Esophagus muscularis mucosa (tissue), 4 donors: ENCODE measurements around the gene MYO1C. TPM values are rescaled to one million over a fixed set of nuclear protein-coding genes. Genes with fewer than 3 reads are reported as not detected.

Source experiments
- DNase-seq: peaks from one replicate; pipeline ENCODE4 v3.0.0-alpha.2; 2017; ENCODE audit errors: extremely low spot score
- H3K27ac ChIP-seq, 4 donors: fragments of 200-600 bp; sonication (generic); replicated peaks in 1 of 4; 1 replicate in 3 of 4; 2 replicates in 1 of 4; pipeline ENCODE4 v1.5.1; 2016 to 2019; ENCODE audit warnings: mild to moderate bottlenecking in 1 of 4
- H3K27me3 ChIP-seq, 4 donors: fragments of 200-600 bp; sonication (generic); one replicate each; pipeline versions ENCODE4 v1.5.1 to v1.6.0; 2016 to 2019
- H3K36me3 ChIP-seq, 4 donors: fragments of 200-600 bp; sonication (generic); one replicate each; pipeline ENCODE4 v1.5.1; 2016 to 2019
- H3K4me1 ChIP-seq, 4 donors: fragments of 200-600 bp; sonication (generic); one replicate each; pipeline ENCODE4 v1.5.1; 2016 to 2019
- H3K4me3 ChIP-seq, 4 donors: fragments of 200-600 bp; sonication (generic); 1 replicate in 2 of 4; 2 replicates in 2 of 4; pipeline ENCODE4 v1.5.1; 2016 to 2019; ENCODE audit warnings: mild to moderate bottlenecking in 4 of 4, moderate library complexity in 1 of 4
- H3K9me3 ChIP-seq, 4 donors: fragments of 200-600 bp; sonication (generic); 1 replicate in 3 of 4; 2 replicates in 1 of 4; pipeline ENCODE4 v1.5.1; 2016 to 2019
- EP300 ChIP-seq: sonication (generic); formaldehyde crosslinking; IDR thresholded peaks from one replicate; pipeline ENCODE4 v1.6.1; 2017; ENCODE audit warnings: antibody characterized with exemption
- POLR2A ChIP-seq: fragments of 450-650 bp; IDR thresholded peaks from one replicate; pipeline ENCODE4 v1.6.1; 2017; ENCODE audit warnings: antibody characterized with exemption, moderate library complexity, mild to moderate bottlenecking, low read depth
- POLR2AphosphoS5 ChIP-seq, 2 donors: sonication (generic); formaldehyde crosslinking; IDR thresholded peaks; one replicate each; pipeline ENCODE4 v1.6.1; 2017; ENCODE audit warnings: antibody characterized with exemption in 2 of 2
- WGBS: methylation state at CpG from one replicate; pipeline ENCODE4 v1.1.5; 2018; 5-methylcytosine and 5-hydroxymethylcytosine counted together
- intact Hi-C: fragments of 100-400 bp; cut with DNase I; formaldehyde crosslinking; loops from one replicate; pipeline ENCODE4 v1.15.1; 2023
- total RNA-seq, 4 donors: library from RNA; depleted of rRNA; stranded (reverse); fragments of >200 nt; gene quantifications; one replicate each; pipeline versions ENCODE4 v1.1.0 to v1.2.1, GENCODE V29; 2016
- TF ChIP-seq, protein P1 (sequence below), 3 experiments: fragments of 200-600 bp in 2 of 3; fragments of 450-650 bp in 1 of 3; sonication (generic) in 2 of 3; IDR thresholded peaks; one replicate each; pipeline ENCODE4 v1.5.1; 2017 to 2019; ENCODE audit warnings: antibody characterized with exemption in 3 of 3, mild to moderate bottlenecking in 2 of 3, moderate library complexity in 1 of 3

MYO1C gene
- total RNA-seq, 4 donors from 2014 or later: 248 to 444 (median 347) TPM

DNA sequence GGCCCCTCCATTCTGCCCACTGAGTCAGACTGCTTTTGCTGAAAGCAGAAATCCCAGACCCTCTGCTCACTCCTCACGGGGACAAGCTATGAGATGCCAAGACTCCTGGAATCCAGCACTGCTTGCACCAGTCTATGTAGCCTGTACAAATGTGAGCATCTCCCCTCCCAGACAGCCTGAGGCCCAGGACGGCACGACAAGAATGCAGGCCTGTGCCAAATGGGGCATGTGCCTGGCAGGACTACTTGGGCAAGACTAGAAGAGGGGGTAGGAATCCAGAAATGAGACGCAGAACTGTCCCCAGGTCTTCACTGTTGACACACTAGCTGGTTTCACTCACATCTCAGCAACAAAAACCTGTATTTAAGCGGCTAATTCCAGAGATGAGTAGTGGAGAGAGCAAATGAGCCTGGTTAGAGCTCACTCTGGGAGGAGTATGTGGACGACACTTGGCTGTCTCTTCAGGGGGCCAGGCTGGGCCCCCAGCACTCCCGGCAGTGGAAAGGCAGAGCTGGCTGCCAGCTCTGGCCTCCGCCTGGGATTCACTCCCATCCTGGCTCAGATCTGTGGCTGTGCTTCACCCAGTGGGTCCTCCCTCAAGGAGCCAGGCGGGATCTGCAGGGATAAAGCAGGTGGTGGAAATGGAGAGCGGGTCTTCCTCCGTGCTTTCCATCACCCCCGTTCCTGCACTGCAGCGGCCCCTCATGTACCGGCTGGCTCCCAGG, 2.9 kb upstream of the MYO1C start:
- H3K9me3 ChIP-seq: no peaks in the 10 kb centered on the region
- peak; percentile 68 for TF ChIP-seq EP300
- TF ChIP-seq, protein P1, sequence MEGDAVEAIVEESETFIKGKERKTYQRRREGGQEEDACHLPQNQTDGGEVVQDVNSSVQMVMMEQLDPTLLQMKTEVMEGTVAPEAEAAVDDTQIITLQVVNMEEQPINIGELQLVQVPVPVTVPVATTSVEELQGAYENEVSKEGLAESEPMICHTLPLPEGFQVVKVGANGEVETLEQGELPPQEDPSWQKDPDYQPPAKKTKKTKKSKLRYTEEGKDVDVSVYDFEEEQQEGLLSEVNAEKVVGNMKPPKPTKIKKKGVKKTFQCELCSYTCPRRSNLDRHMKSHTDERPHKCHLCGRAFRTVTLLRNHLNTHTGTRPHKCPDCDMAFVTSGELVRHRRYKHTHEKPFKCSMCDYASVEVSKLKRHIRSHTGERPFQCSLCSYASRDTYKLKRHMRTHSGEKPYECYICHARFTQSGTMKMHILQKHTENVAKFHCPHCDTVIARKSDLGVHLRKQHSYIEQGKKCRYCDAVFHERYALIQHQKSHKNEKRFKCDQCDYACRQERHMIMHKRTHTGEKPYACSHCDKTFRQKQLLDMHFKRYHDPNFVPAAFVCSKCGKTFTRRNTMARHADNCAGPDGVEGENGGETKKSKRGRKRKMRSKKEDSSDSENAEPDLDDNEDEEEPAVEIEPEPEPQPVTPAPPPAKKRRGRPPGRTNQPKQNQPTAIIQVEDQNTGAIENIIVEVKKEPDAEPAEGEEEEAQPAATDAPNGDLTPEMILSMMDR (IDR thresholded peaks at IDR 0.05): no peak
- TF ChIP-seq POLR2AphosphoS5 (IDR thresholded peaks at IDR 0.05): peak; percentile 68 to 93
- peak overlapping the region; percentile 96 to 99 (median 97) for H3K27ac ChIP-seq
- intact Hi-C loops: no loop called here
- DNase-seq: no peak
- peaks cover 59 to 72% (median 66%) of the 10 kb centered on the region in 4 donors for H3K4me1 ChIP-seq
- peaks cover 15 to 60% (median 41%) of the 10 kb centered on the region in 4 donors for H3K36me3 ChIP-seq
- 45% methylated on average over 4 of the region's 14 CpGs for WGBS
- H3K4me3 ChIP-seq: peak overlapping the region in 3 of 4 donors; percentile 4 to 37 (median 28)
- H3K27me3 ChIP-seq: no peaks in the 10 kb centered on the region

DNA sequence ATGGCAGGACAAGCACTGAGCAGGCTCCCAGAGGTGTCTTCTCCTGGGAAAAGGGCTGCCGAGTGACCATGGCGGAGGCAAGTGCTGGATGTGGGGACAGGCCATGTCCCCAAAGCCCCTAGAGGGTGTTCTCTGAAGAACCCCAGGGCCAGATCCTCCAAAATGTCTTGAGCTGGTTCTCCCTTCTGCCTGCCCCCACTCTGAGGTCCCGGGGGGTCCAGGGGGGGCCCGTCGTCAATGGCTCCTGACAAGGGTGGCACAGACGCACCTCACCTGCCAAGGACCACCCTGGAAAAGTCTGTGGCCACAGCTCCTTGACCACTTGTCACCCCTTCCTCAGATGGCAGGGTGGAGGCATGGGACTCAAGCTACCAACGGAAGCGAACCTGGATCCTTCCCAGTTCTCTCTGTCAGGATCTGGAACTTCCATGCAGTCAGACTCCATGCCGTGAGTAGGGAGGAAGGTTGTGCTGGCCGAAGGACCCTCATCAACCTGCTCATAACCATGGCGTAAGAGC, 2.3 kb upstream of the MYO1C start:
- H3K4me1 ChIP-seq: peaks cover 66 to 78% (median 72%) of the 10 kb centered on the region in 4 donors
- H3K36me3 ChIP-seq: peaks cover 15 to 56% (median 39%) of the 10 kb centered on the region in 4 donors
- peak overlapping the region in 2 of 4 donors; percentile 25 to 28 for H3K4me3 ChIP-seq
- H3K27ac ChIP-seq: peak overlapping the region; percentile 96 to 99 (median 97)
- H3K9me3 ChIP-seq: no peaks in the 10 kb centered on the region
- no peak for DNase-seq
- TF ChIP-seq, protein P1 (IDR thresholded peaks at IDR 0.05): no peak
- TF ChIP-seq EP300 (no peak), POLR2AphosphoS5 (IDR thresholded peaks at IDR 0.05) (no peak), POLR2A (no peak)
- intact Hi-C loops: no loop called here
- 84% methylated on average over 11 of the region's 11 CpGs for WGBS
- no peaks in the 10 kb centered on the region for H3K27me3 ChIP-seq

DNA sequence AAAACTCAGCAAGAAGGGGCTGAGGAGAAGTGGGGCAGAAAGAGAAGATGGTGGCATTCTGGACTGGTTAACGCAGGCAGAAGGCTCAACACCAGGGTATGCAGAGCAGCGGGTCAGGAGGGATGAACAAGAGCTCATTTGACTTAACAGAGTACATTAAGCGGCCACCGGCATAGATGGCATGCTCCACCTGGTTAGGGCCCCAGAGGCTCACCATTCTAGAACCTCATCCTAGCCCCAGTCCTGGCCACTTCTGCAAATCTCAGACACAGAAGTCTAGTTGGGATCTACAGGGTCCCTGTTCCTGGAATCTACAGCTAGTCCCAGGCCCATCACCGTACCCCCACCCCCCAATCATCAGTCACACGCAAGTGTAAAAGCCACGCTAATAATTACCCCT, 1.7 kb upstream of the MYO1C start:
- Histone ChIP-seq H3K36me3 (peaks cover 15 to 52% (median 37%) of the 10 kb centered on the region in 4 donors), H3K4me1 (peaks cover 71 to 84% (median 78%) of the 10 kb centered on the region in 4 donors), H3K27me3 (no peaks in the 10 kb centered on the region), H3K27ac (peak overlapping the region; percentile 96 to 99 (median 97)), H3K4me3 (no peak overlapping the region), H3K9me3 (no peaks in the 10 kb centered on the region)
- TF ChIP-seq, protein P1 (IDR thresholded peaks at IDR 0.05): no peak
- TF ChIP-seq EP300 (no peak), POLR2A (no peak), POLR2AphosphoS5 (IDR thresholded peaks at IDR 0.05) (no peak)
- DNase-seq: no peak
- WGBS: 91% methylated on average over 6 of the region's 7 CpGs
- intact Hi-C loops: no loop called here

DNA sequence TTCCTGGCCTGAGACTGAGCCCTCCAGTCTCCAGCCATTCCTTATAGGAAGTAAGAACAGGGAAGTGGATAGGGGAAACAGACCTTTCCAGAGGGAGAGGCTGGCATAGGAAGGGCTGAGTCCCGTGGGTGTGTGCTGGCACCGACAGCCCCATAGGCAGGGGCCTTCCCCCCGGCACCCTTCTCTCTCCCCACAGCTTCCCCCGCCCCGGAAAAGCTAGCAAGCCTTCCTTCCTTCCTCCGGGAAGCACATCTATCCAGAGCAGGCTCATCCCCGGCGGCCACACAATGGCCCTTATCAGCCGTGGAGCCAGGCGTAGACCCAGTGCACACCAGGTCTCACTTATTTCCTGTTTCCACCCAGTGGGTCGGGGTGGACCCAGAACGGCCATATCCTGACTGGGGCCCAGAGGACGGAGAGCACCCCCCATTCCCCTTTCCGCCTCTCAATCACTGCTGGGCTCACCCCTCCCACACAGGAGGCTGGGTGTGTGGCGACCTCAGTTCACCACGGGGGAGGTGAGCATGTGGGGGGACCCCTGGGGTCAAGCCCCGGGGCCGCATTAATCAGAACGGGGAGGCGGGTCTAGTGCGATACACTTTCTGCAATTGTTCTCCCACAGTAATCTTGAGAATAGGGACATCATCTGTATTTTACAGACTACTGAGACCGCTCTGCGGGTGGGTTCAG, 950 bp upstream of the MYO1C start:
- intact Hi-C loops: no loop called here
- H3K27ac ChIP-seq: peak overlapping the region; percentile 96 to 99 (median 97)
- peaks cover 15 to 44% (median 33%) of the 10 kb centered on the region in 4 donors for H3K36me3 ChIP-seq
- DNase-seq: no peak
- peaks cover 76 to 85% (median 82%) of the 10 kb centered on the region in 4 donors for H3K4me1 ChIP-seq
- H3K27me3 ChIP-seq: no peaks in the 10 kb centered on the region
- peak in 1 of 2 donors; percentile 29 for TF ChIP-seq POLR2AphosphoS5 (IDR thresholded peaks at IDR 0.05)
- TF ChIP-seq EP300: no peak
- TF ChIP-seq, protein P1 (IDR thresholded peaks at IDR 0.05): no peak
- no peak for TF ChIP-seq POLR2A
- H3K4me3 ChIP-seq: peak overlapping the region; percentile 70 to 89 (median 79)
- H3K9me3 ChIP-seq: no peaks in the 10 kb centered on the region
- 80% methylated on average over 23 of the region's 23 CpGs for WGBS
